ENCODE data around the gene OSBP.
"Not testable (repeated sequence)": the region's sequence is repeated elsewhere in the genome, so short reads cannot be mapped to it uniquely, and the experiment has no call there.

Gene OSBP

GRCh38 chr11:59545179-59546020 is 70.2 kb downstream of the OSBP start:
- no peaks in the 10 kb centered on the region for H3K79me1 ChIP-seq (ENCODE audit: low read length)
- no peak overlapping the region for H2BK12ac ChIP-seq (ENCODE audit: low read length)
- H3K23ac ChIP-seq (ENCODE audit: low read length) = no peak overlapping the region
- no peak overlapping the region for H2AK5ac ChIP-seq (ENCODE audit: low read length)
- H3K4me1 ChIP-seq (ENCODE audit: control insufficient read depth in 1 of 2, insufficient read depth in 2 of 2, low read length in 2 of 2) = peaks cover 0 to 6% of the 10 kb centered on the region in 2 experiments
- DNase-seq = peak; percentile 76 to 82
- no peaks in the 10 kb centered on the region for H3K36me3 ChIP-seq (ENCODE audit: control insufficient read depth in 1 of 2, insufficient read depth in 2 of 2, low read length in 2 of 2)
- H2AFZ ChIP-seq (ENCODE audit: insufficient read depth, low read length, poor library complexity) = no peak overlapping the region
- H3K4ac ChIP-seq (ENCODE audit: low read depth, low read length) = no peak overlapping the region
- no peak overlapping the region for H3K18ac ChIP-seq (ENCODE audit: low read length)
- no peak overlapping the region for H4K8ac ChIP-seq (ENCODE audit: low read depth, low read length)
- no peaks in the 10 kb centered on the region for H3K27me3 ChIP-seq (ENCODE audit: insufficient read depth, low read length)
- no peak overlapping the region for H4K91ac ChIP-seq (ENCODE audit: low read depth, low read length)
- no peak overlapping the region for H3K27ac ChIP-seq (ENCODE audit: low read depth, low read length)
- no peak overlapping the region for H3K4me3 ChIP-seq (ENCODE audit: low read depth, low read length)
- H2BK120ac ChIP-seq (ENCODE audit: insufficient read depth, low read length, poor library complexity) = no peak overlapping the region
- H2BK5ac ChIP-seq (ENCODE audit: low read depth, low read length, poor library complexity) = no peak overlapping the region
- H3K79me2 ChIP-seq (ENCODE audit: control insufficient read depth, insufficient read depth, low read length, poor library complexity) = no peaks in the 10 kb centered on the region
- no peak overlapping the region for H3K14ac ChIP-seq (ENCODE audit: low read length)
- no peaks in the 10 kb centered on the region for H3K9me3 ChIP-seq (ENCODE audit: insufficient read depth, low read depth, low read length)
- no peak overlapping the region for H3K9ac ChIP-seq (ENCODE audit: low read length)
- no peak overlapping the region for H4K12ac ChIP-seq (ENCODE audit: low read depth, low read length)
- H3K4me2 ChIP-seq (ENCODE audit: low read length) = no peak overlapping the region
- no CpG with 5 or more reads among the region's 24 CpGs for WGBS (ENCODE audit: extremely low coverage, insufficient coverage, insufficient read length)

- Histone ChIP-seq H3K27ac (ENCODE audit: low read depth, low read length) (no peak overlapping the region), H3K9me3 (ENCODE audit: insufficient read depth, low read depth, low read length) (no peaks in the 10 kb centered on the region), H4K91ac (ENCODE audit: low read depth, low read length) (no peak overlapping the region), H4K12ac (ENCODE audit: low read depth, low read length) (no peak overlapping the region), H3K14ac (ENCODE audit: low read length) (no peak overlapping the region), H3K36me3 (ENCODE audit: control insufficient read depth in 1 of 2, insufficient read depth in 2 of 2, low read length in 2 of 2) (no peaks in the 10 kb centered on the region), H4K8ac (ENCODE audit: low read depth, low read length) (no peak overlapping the region), H3K27me3 (ENCODE audit: insufficient read depth, low read length) (no peaks in the 10 kb centered on the region), H3K4me2 (ENCODE audit: low read length) (no peak overlapping the region), H3K79me1 (ENCODE audit: low read length) (no peaks in the 10 kb centered on the region), H3K79me2 (ENCODE audit: control insufficient read depth, insufficient read depth, low read length, poor library complexity) (no peaks in the 10 kb centered on the region), H3K4ac (ENCODE audit: low read depth, low read length) (no peak overlapping the region), H2AFZ (ENCODE audit: insufficient read depth, low read length, poor library complexity) (no peak overlapping the region), H3K9ac (ENCODE audit: low read length) (no peak overlapping the region), H2BK120ac (ENCODE audit: insufficient read depth, low read length, poor library complexity) (no peak overlapping the region), H2AK5ac (ENCODE audit: low read length) (no peak overlapping the region), H2BK5ac (ENCODE audit: low read depth, low read length, poor library complexity) (no peak overlapping the region), H2BK12ac (ENCODE audit: low read length) (no peak overlapping the region), H3K18ac (ENCODE audit: low read length) (no peak overlapping the region), H3K4me3 (ENCODE audit: low read depth, low read length) (no peak overlapping the region), H3K4me1 (ENCODE audit: control insufficient read depth in 1 of 2, insufficient read depth in 2 of 2, low read length in 2 of 2) (peaks cover 0 to 6% of the 10 kb centered on the region in 2 experiments), H3K23ac (ENCODE audit: low read length) (no peak overlapping the region)
- WGBS (ENCODE audit: extremely low coverage, insufficient coverage, insufficient read length) = no CpG with 5 or more reads among the region's 3 CpGs
- no peak for DNase-seq
These were observed 70.8 kb downstream of the OSBP start for GRCh38 chr11:59544869-59545178.

DNA sequence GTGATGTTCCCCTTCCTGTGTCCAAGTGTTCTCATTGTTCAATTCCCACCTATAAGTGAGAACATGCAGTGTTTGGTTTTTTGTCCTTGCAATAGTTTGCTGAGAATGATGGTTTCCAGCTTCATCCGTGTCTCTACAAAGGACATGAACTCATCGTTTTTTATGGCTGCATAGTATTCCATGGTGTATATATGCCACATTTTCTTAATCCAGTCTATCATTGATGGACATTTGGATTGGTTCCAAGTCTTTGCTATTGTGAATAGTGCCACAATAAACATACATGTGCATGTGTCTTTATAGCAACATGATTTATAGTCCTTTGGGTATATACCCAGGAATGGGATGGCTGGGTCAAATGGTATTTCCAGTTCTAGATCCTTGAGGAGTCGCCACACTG is 71.9 kb downstream of the OSBP start:
- WGBS (ENCODE audit: extremely low coverage, insufficient coverage, insufficient read length) = no CpG with 5 or more reads among the region's 3 CpGs
- H2BK12ac ChIP-seq (ENCODE audit: low read length); DNase-seq; H2BK5ac ChIP-seq (ENCODE audit: low read depth, low read length, poor library complexity); H3K27me3 ChIP-seq (ENCODE audit: insufficient read depth, low read length); H3K79me1 ChIP-seq (ENCODE audit: low read length); H3K14ac ChIP-seq (ENCODE audit: low read length); H3K36me3 ChIP-seq (ENCODE audit: control insufficient read depth in 1 of 2, insufficient read depth in 2 of 2, low read length in 2 of 2); H3K4me1 ChIP-seq (ENCODE audit: control insufficient read depth in 1 of 2, insufficient read depth in 2 of 2, low read length in 2 of 2); H3K79me2 ChIP-seq (ENCODE audit: control insufficient read depth, insufficient read depth, low read length, poor library complexity); H3K9ac ChIP-seq (ENCODE audit: low read length); H2AFZ ChIP-seq (ENCODE audit: insufficient read depth, low read length, poor library complexity); H2BK120ac ChIP-seq (ENCODE audit: insufficient read depth, low read length, poor library complexity); H3K4ac ChIP-seq (ENCODE audit: low read depth, low read length); H2AK5ac ChIP-seq (ENCODE audit: low read length); H4K8ac ChIP-seq (ENCODE audit: low read depth, low read length); H3K27ac ChIP-seq (ENCODE audit: low read depth, low read length); H3K4me2 ChIP-seq (ENCODE audit: low read length); H3K4me3 ChIP-seq (ENCODE audit: low read depth, low read length); H4K12ac ChIP-seq (ENCODE audit: low read depth, low read length); H4K91ac ChIP-seq (ENCODE audit: low read depth, low read length); H3K23ac ChIP-seq (ENCODE audit: low read length); H3K9me3 ChIP-seq (ENCODE audit: insufficient read depth, low read depth, low read length); H3K18ac ChIP-seq (ENCODE audit: low read length): not testable (repeated sequence)

DNA sequence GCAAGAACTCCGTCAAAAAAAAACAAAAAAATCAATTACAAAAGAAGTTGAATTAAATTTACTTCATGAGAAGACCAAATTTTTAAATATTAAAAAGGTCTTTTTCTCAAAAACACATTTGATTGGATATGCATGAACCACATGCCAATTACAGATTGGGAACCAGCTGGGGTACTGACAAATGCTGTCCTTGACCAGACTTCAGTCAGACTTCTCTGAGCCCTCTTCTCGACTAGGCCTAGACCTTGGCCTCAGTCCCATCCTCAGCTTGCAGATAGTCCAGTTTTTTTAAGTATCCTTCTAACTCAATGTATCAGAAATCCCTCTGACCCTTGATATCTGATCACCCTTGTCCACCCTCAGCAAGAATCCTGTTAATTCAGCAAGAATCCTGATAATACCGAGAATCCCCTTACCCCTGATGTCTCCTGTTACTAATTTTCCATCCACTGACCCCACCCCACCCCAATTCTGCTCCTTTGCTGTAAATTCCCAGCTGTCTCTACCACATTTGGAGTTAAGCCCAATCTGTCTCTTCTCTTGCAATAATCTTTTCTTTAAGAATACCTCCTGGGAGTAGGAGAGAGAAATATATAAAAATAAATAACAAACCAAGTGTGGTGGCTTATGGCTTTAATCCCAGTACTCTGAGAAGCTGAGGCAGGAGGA is 73.3 kb downstream of the OSBP start:
- H3K79me1 ChIP-seq (ENCODE audit: low read length) = peaks cover 2% of the 10 kb centered on the region
- DNase-seq = no peak
- no peak overlapping the region for H4K91ac ChIP-seq (ENCODE audit: low read depth, low read length)
- H3K4ac ChIP-seq (ENCODE audit: low read depth, low read length) = no peak overlapping the region
- no peaks in the 10 kb centered on the region for H3K79me2 ChIP-seq (ENCODE audit: control insufficient read depth, insufficient read depth, low read length, poor library complexity)
- no peak overlapping the region for H3K27ac ChIP-seq (ENCODE audit: low read depth, low read length)
- H2AK5ac ChIP-seq (ENCODE audit: low read length) = no peak overlapping the region
- no peak overlapping the region for H3K9ac ChIP-seq (ENCODE audit: low read length)
- no peak overlapping the region for H4K12ac ChIP-seq (ENCODE audit: low read depth, low read length)
- no peak overlapping the region for H2AFZ ChIP-seq (ENCODE audit: insufficient read depth, low read length, poor library complexity)
- H3K9me3 ChIP-seq (ENCODE audit: insufficient read depth, low read depth, low read length) = no peaks in the 10 kb centered on the region
- H3K36me3 ChIP-seq (ENCODE audit: control insufficient read depth in 1 of 2, insufficient read depth in 2 of 2, low read length in 2 of 2) = no peaks in the 10 kb centered on the region
- H2BK5ac ChIP-seq (ENCODE audit: low read depth, low read length, poor library complexity) = no peak overlapping the region
- no peak overlapping the region for H3K14ac ChIP-seq (ENCODE audit: low read length)
- no peak overlapping the region for H3K4me2 ChIP-seq (ENCODE audit: low read length)
- H3K18ac ChIP-seq (ENCODE audit: low read length) = no peak overlapping the region
- WGBS (ENCODE audit: extremely low coverage, insufficient coverage, insufficient read length) = no CpG with 5 or more reads among the region's 3 CpGs
- H2BK12ac ChIP-seq (ENCODE audit: low read length) = no peak overlapping the region
- H3K23ac ChIP-seq (ENCODE audit: low read length) = no peak overlapping the region
- no peaks in the 10 kb centered on the region for H3K4me1 ChIP-seq (ENCODE audit: control insufficient read depth in 1 of 2, insufficient read depth in 2 of 2, low read length in 2 of 2)
- no peak overlapping the region for H2BK120ac ChIP-seq (ENCODE audit: insufficient read depth, low read length, poor library complexity)
- no peaks in the 10 kb centered on the region for H3K27me3 ChIP-seq (ENCODE audit: insufficient read depth, low read length)
- H3K4me3 ChIP-seq (ENCODE audit: low read depth, low read length) = no peak overlapping the region
- no peak overlapping the region for H4K8ac ChIP-seq (ENCODE audit: low read depth, low read length)
